Parathyroid adenoma (tissue), 2 donors: Measurements from ENCODE around the gene ZNF738.
"Not testable (repeated sequence)": the region's sequence is repeated elsewhere in the genome, so short reads cannot be mapped to it uniquely, and the experiment has no call there.

Source experiments
- H2AFZ ChIP-seq: fragments of 300-600 bp; sonication (generic); one replicate; pipeline ENCODE4 v1.7.0; 2017; ENCODE audit warnings: antibody characterized with exemption, mild to moderate bottlenecking
- H3K27ac ChIP-seq: fragments of 300-600 bp; sonication (generic); one replicate; pipeline ENCODE4 v1.7.0; 2017
- H3K27me3 ChIP-seq: fragments of 300-600 bp; sonication (generic); one replicate; pipeline ENCODE4 v1.7.0; 2017; ENCODE audit warnings: low read length; ENCODE audit not compliant: control insufficient read depth, insufficient read depth
- H3K36me3 ChIP-seq: fragments of 300-600 bp; sonication (generic); one replicate; pipeline ENCODE4 v1.7.0; 2017; ENCODE audit warnings: low read length; ENCODE audit not compliant: control insufficient read depth, insufficient read depth
- H3K4me1 ChIP-seq: fragments of 300-600 bp; sonication (generic); one replicate; pipeline ENCODE4 v1.7.0; 2017; ENCODE audit warnings: control low read depth
- H3K4me2 ChIP-seq: fragments of 300-600 bp; sonication (generic); one replicate; pipeline ENCODE4 v1.7.0; 2017; ENCODE audit warnings: low read length
- H3K4me3 ChIP-seq: fragments of 300-600 bp; sonication (generic); one replicate; pipeline ENCODE4 v1.7.0; 2017; ENCODE audit warnings: low read depth, low read length
- H3K79me2 ChIP-seq: fragments of 300-600 bp; sonication (generic); one replicate; pipeline ENCODE4 v1.7.0; 2017; ENCODE audit warnings: control low read depth
- H3K9ac ChIP-seq: fragments of 300-600 bp; sonication (generic); one replicate; pipeline ENCODE4 v1.7.0; 2017; ENCODE audit warnings: mild to moderate bottlenecking
- H3K9me3 ChIP-seq: fragments of 300-600 bp; sonication (generic); one replicate; pipeline ENCODE4 v1.7.0; 2017; ENCODE audit warnings: low read length; ENCODE audit not compliant: control insufficient read depth
- CTCF ChIP-seq: fragments of 300-600 bp; sonication (generic); IDR thresholded peaks from one replicate; pipeline ENCODE4 v1.7.0; 2017; ENCODE audit warnings: antibody characterized with exemption, mild to moderate bottlenecking
- donor health status: primary hyperparathyroidism.

ZNF738 gene

GRCh38 chr19:21328885-21329605 is 29.8 kb upstream of the ZNF738 start, which contains the start of gene ZNF708:
TSS of gene ZNF708 (minus strand) at chr19:21329410. CDS start at chr19:21329212, 198 bp downstream.
- Histone ChIP-seq H3K4me1 (no peaks in the 10 kb centered on the region), H3K9me3 (no peaks in the 10 kb centered on the region), H3K4me2 (peak within 1 kb of the TSS; percentile 75), H3K27me3 (no peaks in the 10 kb centered on the region), H3K27ac (peak within 1 kb of the TSS; percentile 89), H3K4me3 (peak within 1 kb of the TSS; percentile 82), H2AFZ (peak within 1 kb of the TSS; percentile 83), H3K36me3 (no peaks in the 10 kb centered on the region), H3K9ac (peak within 1 kb of the TSS; percentile 22), H3K79me2 (peaks cover 16% of the 10 kb centered on the region)
- no peak for TF ChIP-seq CTCF

GRCh38 chr19:21335721-21336120 is 23.1 kb upstream of the ZNF738 start:
- no peak overlapping the region for H3K27ac ChIP-seq
- H3K27me3 ChIP-seq: no peaks in the 10 kb centered on the region
- H3K9ac ChIP-seq: no peak overlapping the region
- H3K4me2 ChIP-seq: no peak overlapping the region
- H3K4me3 ChIP-seq: no peak overlapping the region
- H3K79me2 ChIP-seq: no peaks in the 10 kb centered on the region
- H2AFZ ChIP-seq: no peak overlapping the region
- H3K36me3 ChIP-seq: no peaks in the 10 kb centered on the region
- no peaks in the 10 kb centered on the region for H3K4me1 ChIP-seq
- no peak for TF ChIP-seq CTCF
- H3K9me3 ChIP-seq: no peaks in the 10 kb centered on the region

- H2AFZ ChIP-seq, H3K4me1 ChIP-seq, H3K27me3 ChIP-seq, H3K9me3 ChIP-seq, H3K4me2 ChIP-seq, H3K79me2 ChIP-seq, H3K4me3 ChIP-seq, H3K36me3 ChIP-seq, H3K9ac ChIP-seq, H3K27ac ChIP-seq: not testable (repeated sequence)
Observed at GRCh38 chr19:21344841-21345240, 14.0 kb upstream of the ZNF738 start.

- Histone ChIP-seq H3K4me3 (no peak overlapping the region), H3K9me3 (no peaks in the 10 kb centered on the region), H3K4me1 (no peaks in the 10 kb centered on the region), H3K4me2 (no peak overlapping the region), H3K27me3 (no peaks in the 10 kb centered on the region), H3K36me3 (no peaks in the 10 kb centered on the region), H2AFZ (no peak overlapping the region), H3K9ac (no peak overlapping the region), H3K27ac (no peak overlapping the region), H3K79me2 (no peaks in the 10 kb centered on the region)
- TF ChIP-seq CTCF: no peak
Observed at GRCh38 chr19:21352830-21353229, 6.0 kb upstream of the ZNF738 start.

- Histone ChIP-seq H2AFZ (no peak overlapping the region), H3K36me3 (no peaks in the 10 kb centered on the region), H3K4me1 (no peaks in the 10 kb centered on the region), H3K9ac (no peak overlapping the region), H3K4me2 (no peak overlapping the region), H3K9me3 (no peaks in the 10 kb centered on the region), H3K79me2 (no peaks in the 10 kb centered on the region), H3K27me3 (no peaks in the 10 kb centered on the region), H3K4me3 (no peak overlapping the region), H3K27ac (no peak overlapping the region)
- TF ChIP-seq CTCF: no peak
Observed at GRCh38 chr19:21362291-21362690, 3.5 kb downstream of the ZNF738 start.
